H1 (cell line): Measurements from ENCODE around the gene SCCPDH. TPM values are rescaled to one million over a fixed set of nuclear protein-coding genes. Genes with fewer than 3 reads are reported as not detected.

Source experiments
- CTCF ChIA-PET: fragments of 300-600 bp; sonication (Branson Sonifier 250); formaldehyde crosslinking; loops from one replicate; lab custom pipeline; 2021; ENCODE audit not compliant: partially characterized antibody; lab: Charles Lee
- POLR2A ChIA-PET: fragments of 300-600 bp; sonication (Branson Sonifier 250); formaldehyde crosslinking; loops from one replicate; lab custom pipeline; 2021; ENCODE audit warnings: inconsistent platforms; ENCODE audit not compliant: partially characterized antibody; lab: Charles Lee
- DNase-seq, 2 experiments: peaks; one replicate each; pipeline versions ENCODE4 v3.0.0 to v3.0.0-alpha.2; 2010 to 2022; ENCODE audit warnings: low spot score in 2 of 2, low read depth in 1 of 2, mixed read lengths in 1 of 2
- FAIRE-seq: peaks from 2 replicates; lab custom pipeline; 2011; peaks lifted over from hg19 to GRCh38; lab: Jason Lieb, UNC
- H2AFZ ChIP-seq: 2 replicates; pipeline ENCODE4 v1.8.1; 2012; ENCODE audit warnings: low read length, inconsistent platforms
- H2AK5ac ChIP-seq: 2 replicates; pipeline ENCODE4 v1.6.1; 2013; ENCODE audit warnings: low read depth, low read length
- H2BK120ac ChIP-seq: replicated peaks from 2 replicates; pipeline ENCODE3; 2013; ENCODE audit warnings: low read depth, low read length, inconsistent platforms
- H2BK12ac ChIP-seq: 2 replicates; pipeline ENCODE4 v1.6.1; 2013; ENCODE audit warnings: low read depth, low read length
- H2BK15ac ChIP-seq: 2 replicates; pipeline ENCODE4 v1.6.1; 2013; ENCODE audit warnings: low read length
- H2BK20ac ChIP-seq: 2 replicates; pipeline ENCODE4 v1.6.1; 2013; ENCODE audit warnings: low read length
- H2BK5ac ChIP-seq: 2 replicates; pipeline ENCODE4 v1.6.1; 2013; ENCODE audit warnings: low read depth, low read length
- H3K14ac ChIP-seq: 2 replicates; pipeline ENCODE4 v1.6.1; 2013; ENCODE audit warnings: inconsistent platforms; ENCODE audit not compliant: insufficient read length
- H3K18ac ChIP-seq: 2 replicates; pipeline ENCODE4 v1.6.1; 2013; ENCODE audit warnings: low read length; ENCODE audit errors: extremely low read depth
- H3K23ac ChIP-seq: 2 replicates; pipeline ENCODE4 v1.6.1; 2013; ENCODE audit warnings: inconsistent platforms; ENCODE audit not compliant: insufficient read length
- H3K23me2 ChIP-seq: 2 replicates; pipeline ENCODE4 v1.6.1; 2013; ENCODE audit warnings: low read depth, low read length
- H3K27ac ChIP-seq: 2 replicates; pipeline ENCODE4 v1.6.1; 2011; ENCODE audit warnings: low read depth, low read length, inconsistent platforms
- H3K27me3 ChIP-seq, 4 experiments: replicated peaks in 1 of 4; 1 replicate in 1 of 4; 2 replicates in 3 of 4; pipeline versions ENCODE4 v1.6.1 to v1.8.1; 2011 to 2013; ENCODE audit warnings: low read length in 3 of 4, mild to moderate bottlenecking in 3 of 4, inconsistent platforms in 2 of 4, mixed read lengths in 2 of 4, moderate library complexity in 1 of 4; ENCODE audit not compliant: control insufficient read depth in 3 of 4, insufficient read depth in 3 of 4; ENCODE audit errors: extremely low read depth in 1 of 4
- H3K36me3 ChIP-seq, 4 experiments: 2 replicates each; pipeline versions ENCODE4 v1.6.1 to v1.8.1; 2011 to 2013; ENCODE audit warnings: mild to moderate bottlenecking in 4 of 4, low read length in 3 of 4, moderate library complexity in 2 of 4, control low read depth in 1 of 4, inconsistent platforms in 1 of 4; ENCODE audit not compliant: insufficient read depth in 4 of 4, control insufficient read depth in 2 of 4
- H3K4ac ChIP-seq: replicated peaks from 2 replicates; pipeline ENCODE3; 2013; ENCODE audit warnings: low read length, low read depth, mixed read lengths, inconsistent platforms; ENCODE audit not compliant: insufficient read length
- H3K4me1 ChIP-seq, 4 experiments: replicated peaks in 1 of 4; 1 replicate in 1 of 4; 2 replicates in 3 of 4; pipeline versions ENCODE4 v1.6.1 to v1.8.1; 2011 to 2013; ENCODE audit warnings: low read length in 3 of 4, inconsistent platforms in 2 of 4, mixed read lengths in 1 of 4; ENCODE audit not compliant: insufficient read depth in 4 of 4, control insufficient read depth in 3 of 4
- H3K4me2 ChIP-seq, 2 experiments: 2 replicates each; pipeline versions ENCODE4 v1.6.1 to v1.8.1; 2011 to 2013; ENCODE audit warnings: low read depth in 2 of 2, low read length in 2 of 2, control low read depth in 1 of 2, inconsistent platforms in 1 of 2, mild to moderate bottlenecking in 1 of 2; ENCODE audit not compliant: insufficient read depth in 1 of 2
- H3K4me3 ChIP-seq, 4 experiments: fragments of 200-600, 300-600 bp in 1 of 4; sonication (generic), shearing (Covaris generic), sonication (Bioruptor Twin) in 1 of 4; 2 replicates each; pipeline versions ENCODE4 v1.5.1 to v1.8.1; 2011 to 2016; ENCODE audit warnings: low read length in 4 of 4, low read depth in 3 of 4, control low read depth in 2 of 4, inconsistent platforms in 2 of 4, mild to moderate bottlenecking in 2 of 4, mixed read lengths in 1 of 4, moderate library complexity in 1 of 4; ENCODE audit not compliant: insufficient read depth in 2 of 4; ENCODE audit errors: extremely low read depth in 1 of 4
- H3K56ac ChIP-seq: replicated peaks from 2 replicates; pipeline ENCODE3; 2013; ENCODE audit warnings: low read depth, mild to moderate bottlenecking, mixed read lengths, low read length, inconsistent platforms; ENCODE audit not compliant: insufficient read length
- H3K79me1 ChIP-seq: 2 replicates; pipeline ENCODE4 v1.6.1; 2013; ENCODE audit warnings: low read depth, low read length, control low read depth
- H3K79me2 ChIP-seq, 2 experiments: 2 replicates each; pipeline versions ENCODE4 v1.6.1 to v1.8.1; 2012 to 2013; ENCODE audit warnings: low read length in 2 of 2, mild to moderate bottlenecking in 2 of 2, inconsistent platforms in 1 of 2; ENCODE audit not compliant: insufficient read depth in 2 of 2, control insufficient read depth in 1 of 2
- H3K9ac ChIP-seq, 4 experiments: replicated peaks in 1 of 4; 1 replicate in 1 of 4; 2 replicates in 3 of 4; pipeline versions ENCODE4 v1.6.1 to v1.8.1; 2011 to 2013; ENCODE audit warnings: low read depth in 3 of 4, low read length in 3 of 4, control low read depth in 2 of 4, mild to moderate bottlenecking in 2 of 4, moderate library complexity in 2 of 4, inconsistent platforms in 1 of 4; ENCODE audit errors: extremely low read depth in 1 of 4
- H3K9me3 ChIP-seq, 2 experiments: 2 replicates each; pipeline versions ENCODE4 v1.6.1 to v1.8.1; 2012 to 2013; ENCODE audit warnings: mild to moderate bottlenecking in 2 of 2, moderate library complexity in 2 of 2, control low read depth in 1 of 2, inconsistent platforms in 1 of 2, low read depth in 1 of 2, low read length in 1 of 2, mixed read lengths in 1 of 2; ENCODE audit not compliant: insufficient read depth in 2 of 2
- H4K20me1 ChIP-seq, 2 experiments: replicated peaks in 1 of 2; 2 replicates each; pipeline versions ENCODE3 to v1.8.1; 2011 to 2013; ENCODE audit warnings: inconsistent platforms in 2 of 2, low read length in 2 of 2, mild to moderate bottlenecking in 1 of 2; ENCODE audit not compliant: insufficient read depth in 2 of 2, control insufficient read depth in 1 of 2
- H4K5ac ChIP-seq: 2 replicates; pipeline ENCODE4 v1.6.1; 2013; ENCODE audit warnings: low read length, low read depth, mixed read lengths, inconsistent platforms; ENCODE audit not compliant: insufficient read length
- H4K8ac ChIP-seq: 2 replicates; pipeline ENCODE4 v1.8.0; 2013; ENCODE audit warnings: mild to moderate bottlenecking, moderate library complexity, low read length, inconsistent platforms; ENCODE audit not compliant: insufficient read depth; ENCODE audit errors: extremely low read depth
- H4K91ac ChIP-seq: replicated peaks from 2 replicates; pipeline ENCODE3; 2013; ENCODE audit warnings: low read length, mixed read lengths, inconsistent platforms; ENCODE audit not compliant: insufficient read length
- EGR1 ChIP-seq: IDR thresholded peaks from 2 replicates; pipeline ENCODE4 v1.6.1; 2011; ENCODE audit warnings: low read depth, low read length, borderline replicate concordance
- GABPA ChIP-seq: IDR thresholded peaks from 2 replicates; pipeline ENCODE4 v1.6.1; 2011; ENCODE audit warnings: mild to moderate bottlenecking, low read length, moderate library complexity, borderline replicate concordance; ENCODE audit not compliant: insufficient read depth
- GTF2F1 ChIP-seq: IDR thresholded peaks from 2 replicates; pipeline ENCODE4 v1.6.1; 2012; ENCODE audit warnings: low read depth, low read length, improper control_type of control experiment, borderline replicate concordance
- HDAC6 ChIP-seq: IDR thresholded peaks from one replicate; pipeline ENCODE4 v1.7.1; 2012; ENCODE audit warnings: low read depth, mild to moderate bottlenecking, inconsistent platforms, low read length, moderate library complexity
- JUN ChIP-seq: IDR thresholded peaks from 2 replicates; pipeline ENCODE4 v1.6.1; 2011; ENCODE audit warnings: low read depth, mild to moderate bottlenecking, improper control_type of control experiment, low read length
- KDM1A ChIP-seq: fragments of 200-600, 300-600 bp; sonication (generic); IDR thresholded peaks from 2 replicates; pipeline ENCODE4 v1.7.1; 2016; ENCODE audit warnings: mild to moderate bottlenecking, low read length, borderline replicate concordance
- KDM4A ChIP-seq: IDR thresholded peaks from one replicate; pipeline ENCODE4 v1.7.1; 2012; ENCODE audit warnings: low read depth, mild to moderate bottlenecking, moderate library complexity, low read length, inconsistent platforms; ENCODE audit not compliant: severe bottlenecking
- SIRT6 ChIP-seq: IDR thresholded peaks from one replicate; pipeline ENCODE4 v1.7.1; 2012; ENCODE audit warnings: low read length, inconsistent platforms
- SP1 ChIP-seq: IDR thresholded peaks from 2 replicates; pipeline ENCODE4 v1.6.1; 2011; ENCODE audit warnings: low read depth, low read length
- SP4 ChIP-seq: IDR thresholded peaks from 2 replicates; pipeline ENCODE4 v1.6.1; 2012; ENCODE audit warnings: low read length, inconsistent platforms
- WGBS, 2 experiments: shearing (Covaris generic) in 1 of 2; methylation state at CpG; one replicate each; pipeline versions ENCODE4 v1.1.6 to v1.1.7; 2013 to 2015; ENCODE audit warnings: low lambda C conversion rate in 2 of 2, mixed read lengths in 2 of 2, inconsistent platforms in 1 of 2, low coverage in 1 of 2, missing lambda C conversion rate in 1 of 2; ENCODE audit not compliant: insufficient replicate concordance in 2 of 2, insufficient coverage in 1 of 2, insufficient read length in 1 of 2; ENCODE audit errors: extremely low coverage in 1 of 2, missing lambda C conversion rate in 1 of 2; 5-methylcytosine and 5-hydroxymethylcytosine counted together
- polyA plus RNA-seq, 7 experiments: library from polyadenylated mRNA; depleted of rRNA in 3 of 7; stranded (reverse) in 5 of 7; unstranded in 2 of 7; fragments of >200 nt in 5 of 7; fragments of 200-250 nt in 2 of 7; gene quantifications; 1 replicate in 5 of 7; 2 replicates in 1 of 7; 4 replicates in 1 of 7; pipeline versions ENCODE4 v1.2.1 to v1.2.3, GENCODE V29; 2011 to 2013; ENCODE audit warnings: missing spikeins in 2 of 7, mixed read lengths in 2 of 7
- total RNA-seq: library from RNA; stranded (reverse); fragmentation: NEBNext Ultra II Directional; extraction: Animal tissue kit (Norgen Biotek cat#: 25700); gene quantifications from 2 replicates; pipeline ENCODE4 v1.2.1, GENCODE V29; 2021
- TF ChIP-seq, protein P1 (sequence below): IDR thresholded peaks from 2 replicates; pipeline ENCODE4 v1.6.1; 2012; ENCODE audit warnings: low read length, inconsistent platforms

The SCCPDH gene
- total and polyA plus RNA-seq, 2 of the 8 experiments (the other 6 are each of a cell fraction or from before 2014, with no cell fraction given) = 9.5 to 17.0 TPM

DNA sequence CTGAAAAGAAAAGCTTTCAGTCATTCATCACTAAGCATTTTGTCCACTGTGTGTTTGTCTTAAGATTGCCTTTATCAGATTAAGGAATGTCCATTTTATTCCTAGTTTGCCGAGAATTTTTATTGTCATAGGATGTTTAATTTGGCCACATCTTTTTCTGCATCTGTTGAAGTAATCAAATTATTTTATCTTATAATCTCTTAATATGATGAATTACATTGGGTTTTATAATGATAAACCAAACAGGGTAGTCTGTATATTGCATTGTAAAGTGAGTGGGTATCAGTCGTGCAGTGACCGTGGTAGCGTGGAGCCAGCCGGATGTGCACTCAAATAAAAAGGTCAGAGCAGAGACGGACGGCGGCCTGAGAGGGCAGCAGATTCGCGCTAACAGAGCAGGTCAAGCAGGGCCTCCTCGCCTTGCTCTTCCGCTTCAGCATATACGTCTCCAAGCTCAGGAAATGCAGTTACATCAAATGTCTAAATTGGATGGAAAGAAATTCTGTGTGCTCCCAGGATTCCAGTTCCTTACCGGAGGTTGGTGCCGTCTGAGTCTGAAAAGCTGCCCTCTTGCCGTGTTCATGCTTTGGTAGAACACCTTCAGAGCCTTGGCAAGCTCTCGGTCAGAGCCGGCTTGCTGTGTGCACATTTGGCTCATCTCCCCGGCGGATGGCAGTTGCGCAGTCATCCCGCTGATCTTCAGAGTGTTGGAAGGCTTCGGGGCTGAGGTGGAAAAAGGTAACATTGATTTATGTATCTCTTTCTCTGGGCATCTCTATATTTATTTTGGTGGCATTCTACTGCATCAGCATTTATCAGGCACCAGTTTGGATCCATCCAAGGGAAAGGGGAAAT lies 51.5 kb downstream of the SCCPDH start:
- no peak overlapping the region for H3K56ac ChIP-seq
- H3K27ac ChIP-seq = no peak overlapping the region; the same call in 1 of the 2 replicates
- no peak overlapping the region for H3K4me2 ChIP-seq
- H2AK5ac ChIP-seq = no peak overlapping the region
- no peaks in the 10 kb centered on the region for H3K9me3 ChIP-seq
- H3K27me3 ChIP-seq = no peaks in the 10 kb centered on the region
- no peak overlapping the region for H4K91ac ChIP-seq
- no peaks in the 10 kb centered on the region for H3K36me3 ChIP-seq
- H2BK15ac ChIP-seq = no peak overlapping the region
- no peak for FAIRE-seq
- no peak overlapping the region for H2BK5ac ChIP-seq
- H3K4ac ChIP-seq = no peak overlapping the region
- H3K14ac ChIP-seq = no peak overlapping the region
- ChIA-PET CTCF (interaction anchor here (0.6 kb wide), 1 partner anchor 40 kb away, joined by 3 read pairs; no protein-coding TSS in a partner anchor), POLR2A (no interaction called here)
- H2BK20ac ChIP-seq = no peak overlapping the region
- H4K5ac ChIP-seq = no peak overlapping the region
- H3K23ac ChIP-seq = no peak overlapping the region
- no peak for DNase-seq
- no peak overlapping the region for H3K9ac ChIP-seq
- H2AFZ ChIP-seq = no peak overlapping the region
- no peaks in the 10 kb centered on the region for H4K20me1 ChIP-seq
- no peak overlapping the region for H2BK12ac ChIP-seq
- H3K4me3 ChIP-seq = no peak overlapping the region
- H3K4me1 ChIP-seq = no peaks in the 10 kb centered on the region
- H2BK120ac ChIP-seq = no peak overlapping the region
- H4K8ac ChIP-seq = no peak overlapping the region
- no peaks in the 10 kb centered on the region for H3K79me1 ChIP-seq
- WGBS, 2 experiments = 92% methylated on average over 23 of the region's 23 CpGs; no CpG with 5 or more reads in 1 of the 2 experiments
- no peaks in the 10 kb centered on the region for H3K79me2 ChIP-seq
- no peaks in the 10 kb centered on the region for H3K23me2 ChIP-seq
- H3K18ac ChIP-seq = no peak overlapping the region
- TF ChIP-seq HDAC6 (no peak), SP1 (no peak), EGR1 (no peak), SP4 (no peak), GTF2F1 (no peak), SIRT6 (no peak), GABPA (no peak), JUN (no peak), KDM1A (no peak), KDM4A (no peak)
- TF ChIP-seq, protein P1, sequence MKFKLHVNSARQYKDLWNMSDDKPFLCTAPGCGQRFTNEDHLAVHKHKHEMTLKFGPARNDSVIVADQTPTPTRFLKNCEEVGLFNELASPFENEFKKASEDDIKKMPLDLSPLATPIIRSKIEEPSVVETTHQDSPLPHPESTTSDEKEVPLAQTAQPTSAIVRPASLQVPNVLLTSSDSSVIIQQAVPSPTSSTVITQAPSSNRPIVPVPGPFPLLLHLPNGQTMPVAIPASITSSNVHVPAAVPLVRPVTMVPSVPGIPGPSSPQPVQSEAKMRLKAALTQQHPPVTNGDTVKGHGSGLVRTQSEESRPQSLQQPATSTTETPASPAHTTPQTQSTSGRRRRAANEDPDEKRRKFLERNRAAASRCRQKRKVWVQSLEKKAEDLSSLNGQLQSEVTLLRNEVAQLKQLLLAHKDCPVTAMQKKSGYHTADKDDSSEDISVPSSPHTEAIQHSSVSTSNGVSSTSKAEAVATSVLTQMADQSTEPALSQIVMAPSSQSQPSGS = no peak
